ENCODE measurements around the gene C4BPA.

C4BPA gene

GRCh38 chr1:207194197-207194596 is 90.2 kb downstream of the C4BPA start:
- DNase-seq, result no peak
